AG10803 (cell line): ENCODE data around the gene LHFPL2.
A peak's percentile ranks its signal among the peaks of the same experiment; 100 is the strongest.

Source experiments
- DNase-seq: peaks from one replicate; pipeline ENCODE4 v3.0.0; 2010; ENCODE audit warnings: low read depth
- H3K4me3 ChIP-seq: 2 replicates; pipeline ENCODE4 v1.5.1; 2011; ENCODE audit warnings: mild to moderate bottlenecking, low read length, control low read depth
- CTCF ChIP-seq: conservative IDR thresholded peaks from 2 replicates; pipeline ENCODE4 v1.5.1; 2011; ENCODE audit warnings: mild to moderate bottlenecking, low read length, control low read depth, inconsistent platforms

LHFPL2 gene

GRCh38 chr5:78640662-78641474 is 7.7 kb downstream of the LHFPL2 start:
- no peak for TF ChIP-seq CTCF
- peak; percentile 20 for DNase-seq
- no peak overlapping the region for H3K4me3 ChIP-seq

GRCh38 chr5:78639791-78640190 is 8.8 kb downstream of the LHFPL2 start:
- TF ChIP-seq CTCF = no peak
- DNase-seq = no peak
- H3K4me3 ChIP-seq = no peak overlapping the region

GRCh38 chr5:78638973-78639669 is 9.5 kb downstream of the LHFPL2 start:
- TF ChIP-seq CTCF = no peak
- DNase-seq = no peak
- no peak overlapping the region for H3K4me3 ChIP-seq

- peak; percentile 96 for DNase-seq
- H3K4me3 ChIP-seq = no peak overlapping the region
- no peak for TF ChIP-seq CTCF
Measured at GRCh38 chr5:78638423-78638822, 10.1 kb downstream of the LHFPL2 start.

- TF ChIP-seq CTCF = no peak
- DNase-seq = no peak
- no peak overlapping the region for H3K4me3 ChIP-seq
Measured at GRCh38 chr5:78637468-78637867, 11.1 kb downstream of the LHFPL2 start.

GRCh38 chr5:78636682-78637081 is 11.9 kb downstream of the LHFPL2 start:
- no peak for DNase-seq
- TF ChIP-seq CTCF = no peak
- H3K4me3 ChIP-seq = no peak overlapping the region

GRCh38 chr5:78634634-78635033 is 13.9 kb downstream of the LHFPL2 start:
- no peak overlapping the region for H3K4me3 ChIP-seq
- peak; percentile 36 for TF ChIP-seq CTCF
- no peak for DNase-seq
